HepG2 (cell line): Measurements from ENCODE around the gene L3MBTL4. TPM values are rescaled to one million over a fixed set of nuclear protein-coding genes. Genes with fewer than 3 reads are reported as not detected.

Experiments
- ATAC-seq: fragments of 200-7000 bp; cut with Tn5 transposase; 3 replicates; pipeline ENCODE4 v1.9.1; 2020; ENCODE audit warnings: mild to moderate bottlenecking, moderate library complexity
- BruUV-seq: library from RNA; stranded (reverse); fragments of 400-500 nt; replicated peaks from 2 replicates; lab custom pipeline; 2021; lab: Mats Ljungman, UMichigan
- CTCF ChIA-PET: fragments of 300-600 bp; formaldehyde crosslinking; extraction: SDS; loops from one replicate; lab custom pipeline; 2021; ENCODE audit warnings: low total read pairs, inconsistent platforms, low intra/inter-chr PET ratio; lab: Yijun Ruan, JAX
- POLR2A ChIA-PET: fragments of 350-600 bp; sonication (Branson Sonifier 250); formaldehyde crosslinking; loops from one replicate; lab custom pipeline; 2020; ENCODE audit warnings: antibody characterized with exemption, inconsistent platforms; lab: Yijun Ruan, JAX
- DNase-seq: peaks from one replicate; pipeline ENCODE4 v3.0.0-alpha.2; 2015; ENCODE audit warnings: low spot score
- FAIRE-seq: peaks from 3 replicates; lab custom pipeline; 2011; peaks lifted over from hg19 to GRCh38; lab: Jason Lieb, UNC
- H2AFZ ChIP-seq: one replicate; pipeline ENCODE4 v1.6.1; 2011; ENCODE audit warnings: low read length, inconsistent platforms
- H3K27ac ChIP-seq: fragments of 300-600 bp; 3 replicates; pipeline ENCODE4 v1.8.0; 2011; ENCODE audit warnings: mixed run types, mild to moderate bottlenecking, mixed read lengths, low read length, inconsistent platforms; ENCODE audit not compliant: insufficient read depth; ENCODE audit errors: extremely low read length
- H3K27me3 ChIP-seq, 2 experiments: fragments of 200-600 bp in 1 of 2; 2 replicates in 1 of 2; 3 replicates in 1 of 2; pipeline versions ENCODE4 v1.6.0 to v1.8.0; 2011; ENCODE audit warnings: low read length in 2 of 2, mild to moderate bottlenecking in 2 of 2, moderate library complexity in 2 of 2, inconsistent platforms in 1 of 2; ENCODE audit not compliant: insufficient read depth in 2 of 2, control insufficient read depth in 1 of 2
- H3K36me3 ChIP-seq, 2 experiments: fragments of 200-600 bp in 1 of 2; replicated peaks in 1 of 2; 2 replicates in 1 of 2; 3 replicates in 1 of 2; pipeline versions ENCODE4 v1.5.1 to v1.8.0; 2011; ENCODE audit warnings: low read length in 2 of 2, inconsistent platforms in 1 of 2; ENCODE audit not compliant: insufficient read depth in 2 of 2, control insufficient read depth in 1 of 2
- H3K4me1 ChIP-seq: 2 replicates; pipeline ENCODE4 v1.5.1; 2012; ENCODE audit warnings: low read length, inconsistent platforms; ENCODE audit not compliant: insufficient read depth
- H3K4me2 ChIP-seq: 2 replicates; pipeline ENCODE4 v1.6.0; 2011; ENCODE audit warnings: low read depth, low read length, inconsistent platforms
- H3K4me3 ChIP-seq, 3 experiments: fragments of 200-600 bp in 1 of 3; sonication (generic), shearing (Covaris generic) in 1 of 3; replicated peaks in 1 of 3; 2 replicates each; pipeline ENCODE4 v1.5.1; 2011 to 2016; ENCODE audit warnings: low read length in 3 of 3, inconsistent platforms in 2 of 3, low read depth in 2 of 3, mild to moderate bottlenecking in 2 of 3, control low read depth in 1 of 3, mixed read lengths in 1 of 3; ENCODE audit not compliant: insufficient read depth in 1 of 3
- H3K79me2 ChIP-seq: one replicate; pipeline ENCODE4 v1.6.1; 2011; ENCODE audit warnings: low read length, inconsistent platforms; ENCODE audit not compliant: insufficient read depth
- H3K9ac ChIP-seq: 2 replicates; pipeline ENCODE4 v1.6.0; 2011; ENCODE audit warnings: mild to moderate bottlenecking, low read depth, low read length, inconsistent platforms; ENCODE audit not compliant: insufficient read depth
- H3K9me3 ChIP-seq: 2 replicates; pipeline ENCODE4 v1.5.1; 2012; ENCODE audit warnings: mild to moderate bottlenecking, low read length
- H4K20me1 ChIP-seq: 2 replicates; pipeline ENCODE4 v1.6.0; 2011; ENCODE audit warnings: inconsistent platforms, mild to moderate bottlenecking, low read length, moderate library complexity; ENCODE audit not compliant: insufficient read depth
- AKNA ChIP-seq: sonication (generic); formaldehyde crosslinking; IDR thresholded peaks from 2 replicates; pipeline ENCODE4 v1.4.0; 2020; ENCODE audit warnings: missing genetic modification reagents, borderline replicate concordance
- ATF7-NPFF ChIP-seq: sonication (generic); formaldehyde crosslinking; IDR thresholded peaks from 2 replicates; pipeline ENCODE4 v1.8.1; 2023; ENCODE audit warnings: mild to moderate bottlenecking, low read depth, missing genetic modification reagents, moderate library complexity
- EEA1 ChIP-seq: sonication (generic); formaldehyde crosslinking; IDR thresholded peaks from 2 replicates; pipeline ENCODE4 v1.5.1; 2020; ENCODE audit warnings: mild to moderate bottlenecking, missing genetic modification reagents, borderline replicate concordance
- ESRRA ChIP-seq: sonication (generic); formaldehyde crosslinking; IDR thresholded peaks from 2 replicates; pipeline ENCODE4 v1.5.1; 2020; ENCODE audit warnings: mild to moderate bottlenecking, low read depth, missing genetic modification reagents
- KMT2A ChIP-seq: sonication (generic); formaldehyde crosslinking; IDR thresholded peaks from 2 replicates; pipeline ENCODE4 v1.4.0; 2020; ENCODE audit warnings: missing genetic modification reagents
- MLX ChIP-seq: IDR thresholded peaks from 2 replicates; pipeline ENCODE4 v1.6.1; 2016
- MZF1 ChIP-seq: sonication (generic); formaldehyde crosslinking; IDR thresholded peaks from 2 replicates; pipeline ENCODE4 v1.8.1; 2023; ENCODE audit warnings: mild to moderate bottlenecking, missing genetic modification reagents, borderline replicate concordance
- SIN3A ChIP-seq: IDR thresholded peaks from 2 replicates; pipeline ENCODE4 v1.6.1; 2011; ENCODE audit warnings: low read depth, mild to moderate bottlenecking, control low read depth, low read length, borderline replicate concordance
- SRY ChIP-seq: sonication (generic); formaldehyde crosslinking; IDR thresholded peaks from 2 replicates; pipeline ENCODE4 v1.8.0; 2022; ENCODE audit warnings: mild to moderate bottlenecking, missing genetic modification reagents
- TCF7L2 ChIP-seq: IDR thresholded peaks from 2 replicates; pipeline ENCODE4 v1.6.1; 2011; ENCODE audit warnings: mild to moderate bottlenecking, low read depth, low read length, moderate library complexity
- TOE1 ChIP-seq: sonication (generic); formaldehyde crosslinking; IDR thresholded peaks from 2 replicates; pipeline ENCODE4 v1.4.0; 2020; ENCODE audit warnings: mild to moderate bottlenecking, missing genetic modification reagents
- ZMYM4 ChIP-seq: sonication (generic); formaldehyde crosslinking; IDR thresholded peaks from 2 replicates; pipeline ENCODE4 v1.8.1; 2023; ENCODE audit warnings: mild to moderate bottlenecking, missing genetic modification reagents
- ZNF251 ChIP-seq: sonication (generic); formaldehyde crosslinking; IDR thresholded peaks from 2 replicates; pipeline ENCODE4 v1.9.0; 2021; ENCODE audit warnings: mild to moderate bottlenecking, missing genetic modification reagents
- ZNF367 ChIP-seq: sonication (generic); formaldehyde crosslinking; IDR thresholded peaks from 2 replicates; pipeline ENCODE4 v1.4.0; 2020; ENCODE audit warnings: missing genetic modification reagents, borderline replicate concordance
- ZNF484 ChIP-seq: sonication (generic); formaldehyde crosslinking; IDR thresholded peaks from 2 replicates; pipeline ENCODE4 v1.5.1; 2020; ENCODE audit warnings: mild to moderate bottlenecking, low read depth, missing genetic modification reagents, borderline replicate concordance
- ZNF7 ChIP-seq: IDR thresholded peaks from 2 replicates; pipeline ENCODE4 v1.6.1; 2016; ENCODE audit warnings: missing biosample characterization, missing genetic modification reagents
- ZNF850 ChIP-seq: sonication (generic); formaldehyde crosslinking; conservative IDR thresholded peaks from 2 replicates; pipeline ENCODE4 v1.9.0; 2021; ENCODE audit warnings: mild to moderate bottlenecking, missing genetic modification reagents
- ZSCAN25 ChIP-seq: sonication (generic); formaldehyde crosslinking; IDR thresholded peaks from 2 replicates; pipeline ENCODE4 v1.8.0; 2022; ENCODE audit warnings: mild to moderate bottlenecking, missing genetic modification reagents
- WGBS: methylation state at CpG from one replicate; pipeline ENCODE4 v1.1.6; 2017; ENCODE audit warnings: low lambda C conversion rate; 5-methylcytosine and 5-hydroxymethylcytosine counted together
- in situ Hi-C: cut with HindIII; loops from 2 replicates; pipeline ENCODE4 v1.10.0; 2017; ENCODE audit warnings: low pct_unique_long_range_greater_than_20kb; ENCODE audit not compliant: extremely low pct_ligation_motif_present
- intact Hi-C: fragments of 100-400 bp; cut with micrococcal nuclease; formaldehyde crosslinking; loops from one replicate; pipeline ENCODE4 v1.10.0; 2022; ENCODE audit not compliant: unreplicated experiment
- polyA plus RNA-seq, 8 experiments: library from polyadenylated mRNA; depleted of rRNA in 3 of 8; stranded (reverse) in 7 of 8; unstranded in 1 of 8; fragments of >200 nt; fragmentation: Illumina TruSeq in 4 of 8; extraction: Trizol in 4 of 8; gene quantifications; 2 replicates each; pipeline versions ENCODE4 v1.2.1 to v1.2.3, GENCODE V29; 2011 to 2016; ENCODE audit warnings: low read depth in 4 of 8, missing spikeins in 1 of 8, mixed read lengths in 1 of 8; ENCODE audit not compliant: insufficient read depth in 1 of 8
- total RNA-seq, 5 experiments: library from RNA; depleted of rRNA; stranded (reverse); fragments of >200 nt; fragmentation: Illumina TruSeq; extraction: Trizol; gene quantifications; 2 replicates each; pipeline ENCODE4 v1.2.3, GENCODE V29; 2016; ENCODE audit warnings: low read depth in 1 of 5
- TF ChIP-seq, protein P1 (sequence below): sonication (generic); formaldehyde crosslinking; IDR thresholded peaks from 2 replicates; pipeline ENCODE4 v1.4.0; 2020; ENCODE audit warnings: missing genetic modification reagents, borderline replicate concordance

The L3MBTL4 gene
- total and polyA plus RNA-seq, 2 of the 13 experiments (the other 11 are each of a cell fraction or from before 2014, with no cell fraction given) = 10.8 to 13.3 TPM

GRCh38 chr18:5979971-5980457, 434.7 kb downstream of the L3MBTL4 start:
- in situ Hi-C loops = no loop called here
- no peaks in the 10 kb centered on the region for H3K9me3 ChIP-seq
- H2AFZ ChIP-seq = no peak overlapping the region
- H3K27ac ChIP-seq = no peak overlapping the region
- no peak overlapping the region for H3K4me2 ChIP-seq
- BruUV-seq = no TSS peak
- H3K79me2 ChIP-seq = no peaks in the 10 kb centered on the region
- no peak overlapping the region for H3K9ac ChIP-seq
- DNase-seq = no peak
- ChIA-PET POLR2A (interaction anchor here (0.7 kb wide), 1 partner anchor 18 kb away, joined by 3 read pairs; no protein-coding TSS in a partner anchor), CTCF (no interaction called here)
- TF ChIP-seq ZNF484 (CRISPR knock-in tag) (no peak), EEA1 (CRISPR knock-in tag) (no peak), ZNF850 (CRISPR knock-in tag) (no peak), ZNF367 (CRISPR knock-in tag) (no peak), ZMYM4 (CRISPR knock-in tag) (no peak), AKNA (no peak), ATF7-NPFF (no peak), ZNF7 (CRISPR knock-in tag) (no peak), ESRRA (CRISPR knock-in tag) (no peak), MLX (no peak), SRY (CRISPR knock-in tag) (no peak), MZF1 (CRISPR knock-in tag) (no peak), TOE1 (CRISPR knock-in tag) (no peak), TCF7L2 (no peak), SIN3A (no peak), KMT2A (no peak), ZSCAN25 (no peak), ZNF251 (no peak)
- TF ChIP-seq, protein P1, sequence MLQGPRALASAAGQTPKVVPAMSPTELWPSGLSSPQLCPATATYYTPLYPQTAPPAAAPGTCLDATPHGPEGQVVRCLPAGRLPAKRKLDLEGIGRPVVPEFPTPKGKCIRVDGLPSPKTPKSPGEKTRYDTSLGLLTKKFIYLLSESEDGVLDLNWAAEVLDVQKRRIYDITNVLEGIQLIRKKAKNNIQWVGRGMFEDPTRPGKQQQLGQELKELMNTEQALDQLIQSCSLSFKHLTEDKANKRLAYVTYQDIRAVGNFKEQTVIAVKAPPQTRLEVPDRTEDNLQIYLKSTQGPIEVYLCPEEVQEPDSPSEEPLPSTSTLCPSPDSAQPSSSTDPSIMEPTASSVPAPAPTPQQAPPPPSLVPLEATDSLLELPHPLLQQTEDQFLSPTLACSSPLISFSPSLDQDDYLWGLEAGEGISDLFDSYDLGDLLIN = no peak
- WGBS = 99% methylated on average over 9 of the region's 9 CpGs
- no peak overlapping the region for H3K4me3 ChIP-seq
- H3K4me1 ChIP-seq = peaks cover 15% of the 10 kb centered on the region; the same call in 1 of the 2 replicates
- FAIRE-seq = no peak
- H4K20me1 ChIP-seq = no peaks in the 10 kb centered on the region
- no peaks in the 10 kb centered on the region for H3K27me3 ChIP-seq
- no peak for ATAC-seq
- peaks cover 0 to 2% of the 10 kb centered on the region in 2 experiments; a peak in 2 of 5 replicates for H3K36me3 ChIP-seq
- intact Hi-C loops = no loop called here
